Mesothelial cell of epicardium (in vitro differentiated cells): ENCODE data around the gene RHBDF2. TPM values are rescaled to one million over a fixed set of nuclear protein-coding genes. Genes with fewer than 3 reads are reported as not detected.
"Not testable (repeated sequence)": the region's sequence is repeated elsewhere in the genome, so short reads cannot be mapped to it uniquely, and the experiment has no call there.

Source experiments
- DNase-seq, 2 experiments: peaks; one replicate each; pipeline ENCODE4 v3.0.0; 2021; ENCODE audit warnings: low spot score in 2 of 2; ENCODE audit not compliant: unreplicated experiment in 2 of 2
- H3K27ac Mint-ChIP-seq: 2 replicates; pipeline ENCODE4 v1.8.0; 2021; ENCODE audit warnings: mixed read lengths
- H3K27me3 Mint-ChIP-seq: 2 replicates; pipeline ENCODE4 v1.8.0; 2021; ENCODE audit warnings: low read depth, mixed read lengths
- H3K36me3 Mint-ChIP-seq: 2 replicates; pipeline ENCODE4 v1.8.0; 2021; ENCODE audit warnings: mixed read lengths
- H3K4me1 Mint-ChIP-seq: 2 replicates; pipeline ENCODE4 v1.8.0; 2021; ENCODE audit warnings: mixed read lengths
- H3K4me3 Mint-ChIP-seq: 2 replicates; pipeline ENCODE4 v1.8.0; 2021; ENCODE audit warnings: mild to moderate bottlenecking, moderate library complexity, mixed read lengths
- H3K9me3 Mint-ChIP-seq: 2 replicates; pipeline ENCODE4 v1.8.0; 2021; ENCODE audit warnings: mixed read lengths
- CTCF ChIP-seq: fragments of 200-600 bp; sonication (generic); IDR thresholded peaks from one replicate; pipeline ENCODE4 v1.5.0; 2021; ENCODE audit warnings: antibody characterized with exemption; ENCODE audit not compliant: unreplicated experiment
- total RNA-seq: library from RNA; stranded (reverse); gene quantifications from 3 replicates; pipeline ENCODE4 v1.2.1, GENCODE V29; 2021

The RHBDF2 gene
- total RNA-seq, 1 donor from 2014 or later = 21.5 TPM

GRCh38 chr17:76512366-76513305 lies 11.4 kb upstream of the RHBDF2 start:
- no peak overlapping the region for H3K4me3 Mint-ChIP-seq
- H3K27ac Mint-ChIP-seq = no peak overlapping the region
- no peak for TF ChIP-seq CTCF
- DNase-seq = no peak
- no peaks in the 10 kb centered on the region for H3K9me3 Mint-ChIP-seq
- peaks cover 11% of the 10 kb centered on the region for H3K27me3 Mint-ChIP-seq
- H3K36me3 Mint-ChIP-seq = no peaks in the 10 kb centered on the region
- peaks cover 6% of the 10 kb centered on the region for H3K4me1 Mint-ChIP-seq

GRCh38 chr17:76511668-76512365 lies 10.6 kb upstream of the RHBDF2 start:
- no peak for DNase-seq
- Mint-ChIP-seq H3K4me1 (peaks cover 6% of the 10 kb centered on the region), H3K27ac (no peak overlapping the region), H3K27me3 (peaks cover 17% of the 10 kb centered on the region), H3K4me3 (no peak overlapping the region), H3K9me3 (no peaks in the 10 kb centered on the region), H3K36me3 (no peaks in the 10 kb centered on the region)
- TF ChIP-seq CTCF = no peak

GRCh38 chr17:76510831-76511244 lies 9.6 kb upstream of the RHBDF2 start:
- DNase-seq = no peak
- Mint-ChIP-seq H3K36me3 (no peaks in the 10 kb centered on the region), H3K4me1 (peaks cover 6% of the 10 kb centered on the region)

GRCh38 chr17:76508472-76509063 lies 7.3 kb upstream of the RHBDF2 start:
- peaks cover 19% of the 10 kb centered on the region for H3K27me3 Mint-ChIP-seq
- not testable (repeated sequence) for H3K36me3 Mint-ChIP-seq, H3K27ac Mint-ChIP-seq, DNase-seq, H3K4me1 Mint-ChIP-seq, H3K9me3 Mint-ChIP-seq, H3K4me3 Mint-ChIP-seq

More at GRCh38 chr17:76510831-76511244, 9.6 kb upstream of the RHBDF2 start:
- no peaks in the 10 kb centered on the region for H3K9me3 Mint-ChIP-seq
- peak overlapping the region; percentile 41 for H3K27ac Mint-ChIP-seq
- H3K4me3 Mint-ChIP-seq = no peak overlapping the region
- TF ChIP-seq CTCF = no peak
- H3K27me3 Mint-ChIP-seq = peaks cover 19% of the 10 kb centered on the region

- peak; percentile 65 to 95 for DNase-seq
- Mint-ChIP-seq H3K36me3 (no peaks in the 10 kb centered on the region), H3K4me3 (no peak overlapping the region), H3K27ac (no peak overlapping the region), H3K27me3 (peaks cover 19% of the 10 kb centered on the region), H3K9me3 (no peaks in the 10 kb centered on the region), H3K4me1 (peaks cover 19% of the 10 kb centered on the region)
- TF ChIP-seq CTCF = peak; percentile 96
Measured at GRCh38 chr17:76506408-76507345, 5.5 kb upstream of the RHBDF2 start.
